ENCODE data around the gene SHISAL1.

Gene SHISAL1

DNA sequence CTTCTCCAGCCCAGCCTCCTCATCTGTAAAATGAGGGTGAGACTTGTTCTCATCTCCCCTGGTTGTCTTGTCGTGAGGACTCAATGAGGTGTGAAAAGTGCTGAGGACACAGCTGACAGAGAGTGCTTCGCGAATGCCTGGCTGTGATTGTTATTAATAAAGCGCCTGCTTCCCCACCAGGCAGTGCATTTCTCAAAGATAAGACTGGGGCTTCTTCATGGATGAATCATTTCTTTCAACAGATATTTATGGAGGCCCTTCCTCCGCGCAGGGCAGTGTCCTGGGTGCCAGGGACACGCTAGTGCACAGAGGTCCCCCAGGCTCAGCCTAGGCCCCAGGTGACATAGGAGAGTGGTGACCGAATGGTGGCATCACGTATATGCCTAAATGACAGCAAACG, 34.3 kb upstream of the SHISAL1 start:
- ATAC-seq: no peak
- TF ChIP-seq, protein P1, sequence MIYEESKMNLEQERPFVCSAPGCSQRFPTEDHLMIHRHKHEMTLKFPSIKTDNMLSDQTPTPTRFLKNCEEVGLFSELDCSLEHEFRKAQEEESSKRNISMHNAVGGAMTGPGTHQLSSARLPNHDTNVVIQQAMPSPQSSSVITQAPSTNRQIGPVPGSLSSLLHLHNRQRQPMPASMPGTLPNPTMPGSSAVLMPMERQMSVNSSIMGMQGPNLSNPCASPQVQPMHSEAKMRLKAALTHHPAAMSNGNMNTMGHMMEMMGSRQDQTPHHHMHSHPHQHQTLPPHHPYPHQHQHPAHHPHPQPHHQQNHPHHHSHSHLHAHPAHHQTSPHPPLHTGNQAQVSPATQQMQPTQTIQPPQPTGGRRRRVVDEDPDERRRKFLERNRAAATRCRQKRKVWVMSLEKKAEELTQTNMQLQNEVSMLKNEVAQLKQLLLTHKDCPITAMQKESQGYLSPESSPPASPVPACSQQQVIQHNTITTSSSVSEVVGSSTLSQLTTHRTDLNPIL (CRISPR knock-in tag; IDR thresholded peaks at IDR 0.05; ENCODE audit: low read depth): no peak
- TF ChIP-seq, protein P2, sequence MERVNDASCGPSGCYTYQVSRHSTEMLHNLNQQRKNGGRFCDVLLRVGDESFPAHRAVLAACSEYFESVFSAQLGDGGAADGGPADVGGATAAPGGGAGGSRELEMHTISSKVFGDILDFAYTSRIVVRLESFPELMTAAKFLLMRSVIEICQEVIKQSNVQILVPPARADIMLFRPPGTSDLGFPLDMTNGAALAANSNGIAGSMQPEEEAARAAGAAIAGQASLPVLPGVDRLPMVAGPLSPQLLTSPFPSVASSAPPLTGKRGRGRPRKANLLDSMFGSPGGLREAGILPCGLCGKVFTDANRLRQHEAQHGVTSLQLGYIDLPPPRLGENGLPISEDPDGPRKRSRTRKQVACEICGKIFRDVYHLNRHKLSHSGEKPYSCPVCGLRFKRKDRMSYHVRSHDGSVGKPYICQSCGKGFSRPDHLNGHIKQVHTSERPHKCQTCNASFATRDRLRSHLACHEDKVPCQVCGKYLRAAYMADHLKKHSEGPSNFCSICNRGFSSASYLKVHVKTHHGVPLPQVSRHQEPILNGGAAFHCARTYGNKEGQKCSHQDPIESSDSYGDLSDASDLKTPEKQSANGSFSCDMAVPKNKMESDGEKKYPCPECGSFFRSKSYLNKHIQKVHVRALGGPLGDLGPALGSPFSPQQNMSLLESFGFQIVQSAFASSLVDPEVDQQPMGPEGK (CRISPR knock-in tag; IDR thresholded peaks at IDR 0.05; ENCODE audit: borderline replicate concordance): no peak
- no peak for TF ChIP-seq ISL1 (CRISPR knock-in tag; IDR thresholded peaks at IDR 0.05)
- TF ChIP-seq RARB (CRISPR knock-in tag; IDR thresholded peaks at IDR 0.05): no peak
- TF ChIP-seq BACH2 (CRISPR knock-in tag; IDR thresholded peaks at IDR 0.05; ENCODE audit: borderline replicate concordance): no peak
- TF ChIP-seq, protein P3, sequence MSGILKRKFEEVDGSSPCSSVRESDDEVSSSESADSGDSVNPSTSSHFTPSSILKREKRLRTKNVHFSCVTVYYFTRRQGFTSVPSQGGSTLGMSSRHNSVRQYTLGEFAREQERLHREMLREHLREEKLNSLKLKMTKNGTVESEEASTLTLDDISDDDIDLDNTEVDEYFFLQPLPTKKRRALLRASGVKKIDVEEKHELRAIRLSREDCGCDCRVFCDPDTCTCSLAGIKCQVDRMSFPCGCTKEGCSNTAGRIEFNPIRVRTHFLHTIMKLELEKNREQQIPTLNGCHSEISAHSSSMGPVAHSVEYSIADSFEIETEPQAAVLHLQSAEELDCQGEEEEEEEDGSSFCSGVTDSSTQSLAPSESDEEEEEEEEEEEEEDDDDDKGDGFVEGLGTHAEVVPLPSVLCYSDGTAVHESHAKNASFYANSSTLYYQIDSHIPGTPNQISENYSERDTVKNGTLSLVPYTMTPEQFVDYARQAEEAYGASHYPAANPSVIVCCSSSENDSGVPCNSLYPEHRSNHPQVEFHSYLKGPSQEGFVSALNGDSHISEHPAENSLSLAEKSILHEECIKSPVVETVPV (CRISPR knock-in tag; IDR thresholded peaks at IDR 0.05): no peak
- TF ChIP-seq, protein P4, sequence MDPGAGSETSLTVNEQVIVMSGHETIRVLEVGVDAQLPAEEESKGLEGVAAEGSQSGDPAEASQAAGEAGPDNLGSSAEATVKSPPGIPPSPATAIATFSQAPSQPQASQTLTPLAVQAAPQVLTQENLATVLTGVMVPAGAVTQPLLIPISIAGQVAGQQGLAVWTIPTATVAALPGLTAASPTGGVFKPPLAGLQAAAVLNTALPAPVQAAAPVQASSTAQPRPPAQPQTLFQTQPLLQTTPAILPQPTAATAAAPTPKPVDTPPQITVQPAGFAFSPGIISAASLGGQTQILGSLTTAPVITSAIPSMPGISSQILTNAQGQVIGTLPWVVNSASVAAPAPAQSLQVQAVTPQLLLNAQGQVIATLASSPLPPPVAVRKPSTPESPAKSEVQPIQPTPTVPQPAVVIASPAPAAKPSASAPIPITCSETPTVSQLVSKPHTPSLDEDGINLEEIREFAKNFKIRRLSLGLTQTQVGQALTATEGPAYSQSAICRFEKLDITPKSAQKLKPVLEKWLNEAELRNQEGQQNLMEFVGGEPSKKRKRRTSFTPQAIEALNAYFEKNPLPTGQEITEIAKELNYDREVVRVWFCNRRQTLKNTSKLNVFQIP (CRISPR knock-in tag; IDR thresholded peaks at IDR 0.05; ENCODE audit: borderline replicate concordance, low read depth): no peak
- no peak for TF ChIP-seq OSR1 (CRISPR knock-in tag; IDR thresholded peaks at IDR 0.05)
- no peak for TF ChIP-seq SNAI2 (CRISPR knock-in tag; IDR thresholded peaks at IDR 0.05)
- TF ChIP-seq GLIS3 (CRISPR knock-in tag; IDR thresholded peaks at IDR 0.05): no peak
- no peak for TF ChIP-seq PPARA (CRISPR knock-in tag; IDR thresholded peaks at IDR 0.05; ENCODE audit: borderline replicate concordance)
- no peak for TF ChIP-seq ZFP3 (CRISPR knock-in tag; IDR thresholded peaks at IDR 0.05)
- TF ChIP-seq TOX (CRISPR knock-in tag; IDR thresholded peaks at IDR 0.05; ENCODE audit: borderline replicate concordance): no peak
- no peak for TF ChIP-seq ZFP30 (CRISPR knock-in tag; IDR thresholded peaks at IDR 0.05)

DNA sequence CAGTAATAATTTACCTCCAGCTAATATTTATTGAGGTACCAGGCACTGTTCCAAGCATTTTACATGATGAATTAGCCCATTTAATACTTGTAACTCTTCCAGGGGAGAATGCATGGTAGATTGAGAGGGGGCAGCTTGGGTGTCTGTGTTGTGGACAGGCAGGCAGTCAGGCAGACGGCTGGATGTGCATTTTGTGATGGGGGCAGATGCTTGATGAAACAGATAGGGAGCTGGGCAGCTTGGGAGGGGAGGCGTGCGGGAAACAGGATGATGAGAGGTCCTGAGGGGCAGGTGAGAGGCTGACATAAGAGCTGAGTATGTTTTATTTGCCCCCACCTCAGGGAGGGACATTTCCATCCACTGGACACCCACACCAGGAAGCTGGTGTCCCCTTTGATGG, 33.1 kb upstream of the SHISAL1 start:
- TF ChIP-seq ZNF70 (CRISPR knock-in tag; IDR thresholded peaks at IDR 0.05) (no peak), PPARA (CRISPR knock-in tag; IDR thresholded peaks at IDR 0.05; ENCODE audit: borderline replicate concordance) (no peak), ISL1 (CRISPR knock-in tag; IDR thresholded peaks at IDR 0.05) (no peak), BACH2 (CRISPR knock-in tag; IDR thresholded peaks at IDR 0.05; ENCODE audit: borderline replicate concordance) (no peak), ZNF8 (CRISPR knock-in tag; IDR thresholded peaks at IDR 0.05) (no peak), RARB (CRISPR knock-in tag; IDR thresholded peaks at IDR 0.05) (no peak), ZFP30 (CRISPR knock-in tag; IDR thresholded peaks at IDR 0.05) (no peak), TOX (CRISPR knock-in tag; IDR thresholded peaks at IDR 0.05; ENCODE audit: borderline replicate concordance) (no peak), OSR1 (CRISPR knock-in tag; IDR thresholded peaks at IDR 0.05) (no peak)
- TF ChIP-seq, protein P4 (CRISPR knock-in tag; IDR thresholded peaks at IDR 0.05; ENCODE audit: borderline replicate concordance, low read depth): no peak
- TF ChIP-seq, protein P3 (CRISPR knock-in tag; IDR thresholded peaks at IDR 0.05): no peak
- ATAC-seq: no peak

DNA sequence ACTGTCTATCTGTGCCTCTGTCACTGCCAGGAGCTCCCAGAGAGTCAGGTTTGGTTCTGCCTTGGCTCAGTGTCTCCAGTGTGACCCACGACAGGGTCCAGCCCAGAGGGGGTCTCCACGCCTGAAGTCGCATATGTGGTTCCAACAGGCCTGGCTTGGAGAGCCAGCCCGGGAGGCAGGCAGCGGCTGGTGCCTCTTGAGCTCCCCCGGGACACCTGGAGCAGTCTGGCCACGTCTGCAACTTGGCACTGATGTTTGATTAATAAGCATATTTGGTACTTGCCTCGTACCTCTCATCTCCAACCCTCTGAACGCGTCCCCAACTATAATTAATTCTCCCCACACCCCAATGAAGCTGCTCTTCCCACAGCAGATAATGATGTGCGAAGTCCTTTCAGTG, 31.7 kb upstream of the SHISAL1 start:
- no peak for TF ChIP-seq RARB (CRISPR knock-in tag; IDR thresholded peaks at IDR 0.05)
- TF ChIP-seq, protein P4 (CRISPR knock-in tag; IDR thresholded peaks at IDR 0.05; ENCODE audit: borderline replicate concordance, low read depth): no peak
- no peak for ATAC-seq
